Nucleus accumbens (tissue), 56 donors: Measurements from ENCODE around the gene PDZK1IP1.
"Not testable (repeated sequence)": the region's sequence is repeated elsewhere in the genome, so short reads cannot be mapped to it uniquely, and the experiment has no call there.

ENCODE experiments used
- DNase-seq, 56 donors: peaks; one replicate each; lab custom pipeline; 2025; lab: John Stamatoyannopoulos, UW

PDZK1IP1 gene

GRCh38 chr1:47203504-47203903 is 13.7 kb upstream of the PDZK1IP1 start:
- DNase-seq: not testable (repeated sequence)

- no peak for DNase-seq
Measured at GRCh38 chr1:47201179-47201578, 11.3 kb upstream of the PDZK1IP1 start.

- DNase-seq: no peak
Measured at GRCh38 chr1:47198214-47198613, 8.4 kb upstream of the PDZK1IP1 start.

GRCh38 chr1:47196622-47197021 is 6.8 kb upstream of the PDZK1IP1 start:
- DNase-seq: peak in 1 of 56 donors; percentile 4

- not testable (repeated sequence) for DNase-seq
Measured at GRCh38 chr1:47195981-47196380, 6.1 kb upstream of the PDZK1IP1 start.

- no peak for DNase-seq
Measured at GRCh38 chr1:47194311-47194710, 4.5 kb upstream of the PDZK1IP1 start.

- not testable (repeated sequence) for DNase-seq
Measured at GRCh38 chr1:47193496-47193895, 3.7 kb upstream of the PDZK1IP1 start.

GRCh38 chr1:47192458-47193384 is 2.9 kb upstream of the PDZK1IP1 start:
- DNase-seq: peak in 43 of 56 donors; percentile 4 to 79 (median 34)

- no peak for DNase-seq
Measured at GRCh38 chr1:47191940-47192457, 2.2 kb upstream of the PDZK1IP1 start.

GRCh38 chr1:47190857-47191256 is 1.0 kb upstream of the PDZK1IP1 start:
- DNase-seq: no peak

- no peak for DNase-seq
Measured at GRCh38 chr1:47190509-47190855, 646 bp upstream of the PDZK1IP1 start.

GRCh38 chr1:47188791-47189785 is 748 bp downstream of the PDZK1IP1 start:
- no peak for DNase-seq

- no peak for DNase-seq
Measured at GRCh38 chr1:47187926-47188250, 1.9 kb downstream of the PDZK1IP1 start.

GRCh38 chr1:47187231-47187925 is 2.5 kb downstream of the PDZK1IP1 start:
- no peak for DNase-seq

GRCh38 chr1:47186267-47187185 is 3.3 kb downstream of the PDZK1IP1 start:
- DNase-seq: no peak

GRCh38 chr1:47184822-47185677 is 4.8 kb downstream of the PDZK1IP1 start:
- DNase-seq: no peak

- no peak for DNase-seq
Measured at GRCh38 chr1:47184090-47184821, 5.6 kb downstream of the PDZK1IP1 start.
